PFSK-1 (cell line): ENCODE measurements around the gene OR6Q1.

ENCODE experiments used
- FOXP2 ChIP-seq: optimal IDR thresholded peaks from 2 replicates; pipeline ENCODE3; 2011; ENCODE audit warnings: borderline replicate concordance, control low read depth, inconsistent platforms; ENCODE audit not compliant: insufficient read depth; ENCODE audit errors: extremely low read length, extremely low read depth
- POLR2AphosphoS5 ChIP-seq: IDR thresholded peaks from 2 replicates; pipeline ENCODE4 v1.6.1; 2012; ENCODE audit warnings: low read depth, mild to moderate bottlenecking, control low read depth, low read length, moderate library complexity
- REST ChIP-seq, 2 experiments: IDR thresholded peaks; 2 replicates each; pipeline versions ENCODE4 v1.6.1 to v1.8.0; 2011 to 2012; ENCODE audit warnings: low read depth in 2 of 2, low read length in 2 of 2, control low read depth in 1 of 2, inconsistent platforms in 1 of 2, mild to moderate bottlenecking in 1 of 2, moderate library complexity in 1 of 2; ENCODE audit not compliant: insufficient read depth in 1 of 2
- SIN3A ChIP-seq: IDR thresholded peaks from 2 replicates; pipeline ENCODE4 v1.6.1; 2012; ENCODE audit warnings: mild to moderate bottlenecking, low read length, moderate library complexity, borderline replicate concordance; ENCODE audit not compliant: insufficient read depth
- TAF1 ChIP-seq: IDR thresholded peaks from 2 replicates; pipeline ENCODE4 v1.6.1; 2012; ENCODE audit warnings: low read length, control low read depth, borderline replicate concordance; ENCODE audit not compliant: insufficient read depth

GRCh38 chr11:58075781-58076180 is 45.0 kb downstream of the OR6Q1 start:
- no peak for TF ChIP-seq POLR2AphosphoS5
- TF ChIP-seq REST (IDR thresholded peaks at IDR 0.05; ENCODE audit: insufficient read depth in 1 of 2, low read depth in 2 of 2, low read length in 2 of 2), result no peak
- TF ChIP-seq TAF1, result no peak
- TF ChIP-seq SIN3A, result no peak
- TF ChIP-seq FOXP2, result no peak
